Measurements from ENCODE around the gene GGA3.
A peak's percentile ranks its signal among the peaks of the same experiment; 100 is the strongest.

The GGA3 gene

GRCh38 chr17:75270966-75271232, 9.5 kb upstream of the GGA3 start, which contains the start of gene MIF4GD:
Gene MIF4GD, minus strand, starts transcription at chr17:75271231. Its CDS starts 1,036 bp downstream, at chr17:75270195.
- Histone ChIP-seq H3K4me1 (ENCODE audit: control insufficient read depth in 1 of 2, insufficient read depth in 1 of 2, low read depth in 1 of 2, low read length in 1 of 2) (peaks cover 55 to 68% of the 10 kb centered on the region in 2 experiments), H3K27me3 (no peaks in the 10 kb centered on the region), H3K27ac (peak within 1 kb of the TSS; percentile 87), H3K4me3 (ENCODE audit: low read depth in 1 of 2, low read length in 1 of 2) (peak within 1 kb of the TSS; percentile 88 to 93), H3K36me3 (no peaks in the 10 kb centered on the region), H3K9me3 (no peaks in the 10 kb centered on the region)
- TF ChIP-seq, protein P1, sequence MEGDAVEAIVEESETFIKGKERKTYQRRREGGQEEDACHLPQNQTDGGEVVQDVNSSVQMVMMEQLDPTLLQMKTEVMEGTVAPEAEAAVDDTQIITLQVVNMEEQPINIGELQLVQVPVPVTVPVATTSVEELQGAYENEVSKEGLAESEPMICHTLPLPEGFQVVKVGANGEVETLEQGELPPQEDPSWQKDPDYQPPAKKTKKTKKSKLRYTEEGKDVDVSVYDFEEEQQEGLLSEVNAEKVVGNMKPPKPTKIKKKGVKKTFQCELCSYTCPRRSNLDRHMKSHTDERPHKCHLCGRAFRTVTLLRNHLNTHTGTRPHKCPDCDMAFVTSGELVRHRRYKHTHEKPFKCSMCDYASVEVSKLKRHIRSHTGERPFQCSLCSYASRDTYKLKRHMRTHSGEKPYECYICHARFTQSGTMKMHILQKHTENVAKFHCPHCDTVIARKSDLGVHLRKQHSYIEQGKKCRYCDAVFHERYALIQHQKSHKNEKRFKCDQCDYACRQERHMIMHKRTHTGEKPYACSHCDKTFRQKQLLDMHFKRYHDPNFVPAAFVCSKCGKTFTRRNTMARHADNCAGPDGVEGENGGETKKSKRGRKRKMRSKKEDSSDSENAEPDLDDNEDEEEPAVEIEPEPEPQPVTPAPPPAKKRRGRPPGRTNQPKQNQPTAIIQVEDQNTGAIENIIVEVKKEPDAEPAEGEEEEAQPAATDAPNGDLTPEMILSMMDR (IDR thresholded peaks at IDR 0.05) = no peak

- Histone ChIP-seq H3K27me3 (no peaks in the 10 kb centered on the region), H3K27ac (peak overlapping the region; percentile 87), H3K4me3 (ENCODE audit: low read depth in 1 of 2, low read length in 1 of 2) (peak overlapping the region; percentile 85 to 88), H3K36me3 (no peaks in the 10 kb centered on the region), H3K4me1 (ENCODE audit: control insufficient read depth in 1 of 2, insufficient read depth in 1 of 2, low read depth in 1 of 2, low read length in 1 of 2) (peaks cover 60 to 73% of the 10 kb centered on the region in 2 experiments), H3K9me3 (no peaks in the 10 kb centered on the region)
- TF ChIP-seq, protein P1 (IDR thresholded peaks at IDR 0.05) = no peak
These were observed 9.0 kb upstream of the GGA3 start for GRCh38 chr17:75270218-75270965.

- TF ChIP-seq, protein P1 (IDR thresholded peaks at IDR 0.05) = no peak
- Histone ChIP-seq H3K36me3 (no peaks in the 10 kb centered on the region), H3K27me3 (no peaks in the 10 kb centered on the region), H3K9me3 (no peaks in the 10 kb centered on the region), H3K4me3 (ENCODE audit: low read depth in 1 of 2, low read length in 1 of 2) (peak overlapping the region; percentile 85 to 88), H3K27ac (peak overlapping the region; percentile 87), H3K4me1 (ENCODE audit: control insufficient read depth in 1 of 2, insufficient read depth in 1 of 2, low read depth in 1 of 2, low read length in 1 of 2) (peaks cover 62 to 77% of the 10 kb centered on the region in 2 experiments)
These were observed 8.4 kb upstream of the GGA3 start for GRCh38 chr17:75269844-75270217.

- Histone ChIP-seq H3K27me3 (no peaks in the 10 kb centered on the region), H3K27ac (peak overlapping the region; percentile 75), H3K36me3 (no peaks in the 10 kb centered on the region), H3K4me3 (ENCODE audit: low read depth in 1 of 2, low read length in 1 of 2) (no peak overlapping the region), H3K9me3 (no peaks in the 10 kb centered on the region), H3K4me1 (ENCODE audit: control insufficient read depth in 1 of 2, insufficient read depth in 1 of 2, low read depth in 1 of 2, low read length in 1 of 2) (peaks cover 61 to 71% of the 10 kb centered on the region in 2 experiments)
- TF ChIP-seq, protein P1 (IDR thresholded peaks at IDR 0.05) = no peak
These were observed 6.2 kb upstream of the GGA3 start for GRCh38 chr17:75267411-75268232.

DNA sequence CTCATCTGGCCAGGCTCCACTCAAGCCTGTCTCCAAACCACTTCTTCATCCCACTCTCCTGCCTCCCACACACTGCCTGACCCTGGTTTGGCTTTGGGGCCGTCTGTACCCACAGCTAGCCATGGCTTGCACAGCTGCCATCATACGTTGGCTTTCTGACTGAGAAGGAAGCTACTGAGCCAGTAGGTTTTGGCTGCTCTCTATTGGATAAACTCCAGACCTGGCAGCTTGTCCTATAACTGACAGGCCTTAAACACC, 5.7 kb upstream of the GGA3 start:
- Histone ChIP-seq H3K4me1 (ENCODE audit: control insufficient read depth in 1 of 2, insufficient read depth in 1 of 2, low read depth in 1 of 2, low read length in 1 of 2) (peaks cover 61 to 71% of the 10 kb centered on the region in 2 experiments), H3K27me3 (no peaks in the 10 kb centered on the region), H3K9me3 (no peaks in the 10 kb centered on the region), H3K27ac (peak overlapping the region; percentile 75), H3K4me3 (ENCODE audit: low read depth in 1 of 2, low read length in 1 of 2) (no peak overlapping the region), H3K36me3 (no peaks in the 10 kb centered on the region)
- TF ChIP-seq, protein P1 (IDR thresholded peaks at IDR 0.05) = no peak
